A549 (cell line): ENCODE data around the gene IRF6. TPM values are rescaled to one million over a fixed set of nuclear protein-coding genes. Genes with fewer than 3 reads are reported as not detected.

Experiments used
- ATAC-seq, 2 experiments: fragments of 200-7000 bp in 1 of 2; fragments of >200 bp in 1 of 2; cut with Nextera tagmentation in 1 of 2; cut with Tn5 transposase in 1 of 2; 3 replicates each; pipeline versions ENCODE4 v1.8.0 to v1.9.1; 2018 to 2020; ENCODE audit warnings: mild to moderate bottlenecking in 1 of 2, moderate library complexity in 1 of 2
- CTCF ChIA-PET: fragments of 300-600 bp; sonication (Branson Sonifier 250); formaldehyde crosslinking; extraction: SDS; loops from one replicate; lab custom pipeline; 2021; ENCODE audit warnings: antibody characterized with exemption, inconsistent platforms; lab: Yijun Ruan, JAX
- POLR2A ChIA-PET: fragments of 350-600 bp; formaldehyde crosslinking; extraction: SDS; loops from one replicate; lab custom pipeline; 2021; ENCODE audit warnings: antibody characterized with exemption, inconsistent platforms; lab: Yijun Ruan, JAX
- DNase-seq, 2 experiments: peaks; one replicate each; pipeline versions ENCODE4 v3.0.0 to v3.0.0-alpha.2; 2011 to 2016; ENCODE audit warnings: low read depth in 1 of 2, low spot score in 1 of 2
- FAIRE-seq: peaks from 2 replicates; lab custom pipeline; 2011; peaks lifted over from hg19 to GRCh38; lab: Jason Lieb, UNC
- H3K27ac ChIP-seq, 2 experiments: fragments of >200 bp; sonication (Bioruptor Twin); formaldehyde crosslinking; 3 replicates each; pipeline ENCODE4 v1.5.1; 2016 to 2017
- H3K4me1 ChIP-seq: fragments of >200 bp; sonication (Bioruptor Twin); formaldehyde crosslinking; 3 replicates; pipeline ENCODE4 v1.6.1; 2016
- H3K4me2 ChIP-seq: fragments of >200 bp; sonication (Bioruptor Twin); formaldehyde crosslinking; 3 replicates; pipeline ENCODE4 v1.6.1; 2016
- H3K4me3 ChIP-seq: fragments of >200 bp; sonication (Bioruptor Twin); formaldehyde crosslinking; 3 replicates; pipeline ENCODE4 v1.5.1; 2016
- H3K9me3 ChIP-seq: fragments of >200 bp; sonication (Bioruptor Twin); formaldehyde crosslinking; 3 replicates; pipeline ENCODE4 v1.6.1; 2016
- CBX2 ChIP-seq: fragments of 200-600 bp; sonication (generic); IDR thresholded peaks from 2 replicates; pipeline ENCODE4 v1.6.1; 2016; ENCODE audit warnings: low read depth, mild to moderate bottlenecking, borderline replicate concordance
- CEBPB ChIP-seq, 2 experiments: fragments of >200 bp in 1 of 2; sonication (Bioruptor Twin) in 1 of 2; formaldehyde crosslinking in 1 of 2; IDR thresholded peaks; 2 replicates each; pipeline ENCODE4 v1.6.1; 2012 to 2016
- CHD2 ChIP-seq: fragments of 150-350 bp; IDR thresholded peaks from 2 replicates; pipeline ENCODE4 v1.6.1; 2014; ENCODE audit warnings: low read length; ENCODE audit not compliant: partially characterized antibody
- E2F6 ChIP-seq: IDR thresholded peaks from 2 replicates; pipeline ENCODE4 v1.6.1; 2012; ENCODE audit warnings: low read depth, borderline replicate concordance
- EHMT2 ChIP-seq: fragments of 200-600 bp; sonication (generic); IDR thresholded peaks from 2 replicates; pipeline ENCODE4 v1.6.1; 2016; ENCODE audit warnings: antibody characterized with exemption, low read depth, mild to moderate bottlenecking, moderate library complexity
- EP300 ChIP-seq, 2 experiments: fragments of >200 bp; sonication (Bioruptor Twin); formaldehyde crosslinking; IDR thresholded peaks; 2 replicates in 1 of 2; 3 replicates in 1 of 2; pipeline ENCODE4 v1.6.1; 2016 to 2017
- FOSL2 ChIP-seq, 2 experiments: fragments of 450-650 bp in 1 of 2; fragments of >200 bp in 1 of 2; sonication (Bioruptor Twin) in 1 of 2; formaldehyde crosslinking; IDR thresholded peaks; 2 replicates each; pipeline versions ENCODE4 v1.5.0 to v1.6.1; 2016 to 2020; ENCODE audit warnings: mild to moderate bottlenecking in 1 of 2, moderate library complexity in 1 of 2
- NFE2L2 ChIP-seq: fragments of 150-350 bp; conservative IDR thresholded peaks from 2 replicates; pipeline ENCODE4 v1.6.1; 2014; ENCODE audit warnings: low read length
- PBX3 ChIP-seq: IDR thresholded peaks from 2 replicates; pipeline ENCODE4 v1.6.1; 2012
- RFX5 ChIP-seq: fragments of 450-650 bp; IDR thresholded peaks from 2 replicates; pipeline ENCODE4 v1.7.1; 2014; ENCODE audit warnings: antibody characterized with exemption, mild to moderate bottlenecking, moderate library complexity
- RNF2 ChIP-seq: fragments of 200-600 bp; sonication (generic); IDR thresholded peaks from 2 replicates; pipeline ENCODE4 v1.6.1; 2016; ENCODE audit warnings: low read depth, mild to moderate bottlenecking, antibody characterized with exemption, moderate library complexity, borderline replicate concordance
- SREBF2 ChIP-seq: fragments of 450-650 bp; IDR thresholded peaks from 2 replicates; pipeline ENCODE4 v1.6.1; 2014; ENCODE audit warnings: mild to moderate bottlenecking, moderate library complexity
- WGBS: methylation state at CpG from one replicate; pipeline ENCODE4 v1.1.6; 2017; ENCODE audit errors: missing lambda C conversion rate; 5-methylcytosine and 5-hydroxymethylcytosine counted together
- polyA plus RNA-seq, 4 experiments: library from polyadenylated mRNA; depleted of rRNA in 3 of 4; stranded (reverse); fragments of >200 nt; fragmentation: RNase III in 1 of 4; extraction: RNeasy Plus Mini Kit Qiagen cat#74134 plus additional on column Dnase treatment in 1 of 4; gene quantifications; 2 replicates in 3 of 4; 3 replicates in 1 of 4; pipeline ENCODE4 v1.2.3, GENCODE V29; 2011 to 2017
- TF ChIP-seq, protein P1 (sequence below): IDR thresholded peaks from 2 replicates; pipeline ENCODE4 v1.6.1; 2012
- TF ChIP-seq, protein P2 (sequence below): fragments of 250-450 bp; sonication (Bioruptor Pico); IDR thresholded peaks from 2 replicates; pipeline ENCODE4 v1.5.0; 2020; ENCODE audit warnings: low read depth, mild to moderate bottlenecking, moderate library complexity
- TF ChIP-seq, protein P3 (sequence below): fragments of 250-450 bp; sonication (Bioruptor Pico); IDR thresholded peaks from 2 replicates; pipeline ENCODE4 v1.5.0; 2021; ENCODE audit warnings: mild to moderate bottlenecking, moderate library complexity, borderline replicate concordance

The IRF6 gene
- polyA plus RNA-seq, 2 of the 4 experiments (the other 2 are of a cell fraction): 0.08 to 0.22 TPM

DNA sequence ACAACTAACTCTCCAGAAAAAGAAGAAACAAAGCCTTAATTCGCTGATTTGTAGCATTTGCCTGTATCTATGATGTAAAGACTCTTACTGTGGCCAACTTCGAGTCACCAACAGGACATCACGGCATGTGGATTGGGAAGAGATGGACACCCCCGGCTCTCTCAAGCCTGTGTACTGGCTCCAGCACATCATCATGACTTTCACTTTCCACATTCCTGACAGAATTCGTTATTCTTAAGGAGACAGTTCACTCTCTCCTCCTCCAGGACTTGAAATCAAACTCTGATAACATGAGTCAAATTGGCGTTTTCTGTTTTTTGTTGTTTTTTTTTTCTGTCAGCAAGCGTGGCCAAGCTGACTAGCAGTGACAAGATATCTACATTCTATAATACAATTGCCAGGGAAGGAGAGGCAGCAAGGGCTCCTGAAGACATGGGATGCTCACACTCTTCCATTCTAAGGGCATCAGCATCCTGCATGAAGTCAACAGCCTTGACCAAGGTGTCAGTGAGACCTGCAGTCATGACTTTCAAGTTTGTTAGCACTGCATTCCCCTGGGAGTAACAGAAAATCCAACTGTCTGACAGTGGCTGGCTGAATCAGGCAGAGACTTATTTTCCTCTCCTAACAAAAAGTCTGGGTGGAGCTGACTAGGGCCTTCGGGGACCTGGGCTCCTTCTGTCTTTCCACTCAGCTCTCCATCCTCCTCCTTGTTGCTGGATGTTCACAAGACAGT is 63.4 kb downstream of the IRF6 start:
- no peaks in the 10 kb centered on the region for H3K9me3 ChIP-seq
- ChIA-PET CTCF (interaction anchor here (0.9 to 2.7 kb wide), 2 partner anchors 9 to 14 kb away, joined by 4 to 7 read pairs; no protein-coding TSS in a partner anchor), POLR2A (no interaction called here)
- DNase-seq (no peak), FAIRE-seq (no peak)
- H3K27ac ChIP-seq: no peak overlapping the region
- TF ChIP-seq PBX3: no peak
- no peak for TF ChIP-seq SREBF2
- peak; percentile 20; the same call in 1 of the 2 replicates for TF ChIP-seq NFE2L2
- TF ChIP-seq, all 56 proteins: peak for 1
- no peak overlapping the region for H3K4me3 ChIP-seq
- peak overlapping the region; percentile 12; the same call in 1 of the 3 replicates for H3K4me2 ChIP-seq
- 34% methylated on average over 8 of the region's 8 CpGs for WGBS
- peaks cover 11% of the 10 kb centered on the region; the same call in 1 of the 3 replicates for H3K4me1 ChIP-seq
- no peak for ATAC-seq

DNA sequence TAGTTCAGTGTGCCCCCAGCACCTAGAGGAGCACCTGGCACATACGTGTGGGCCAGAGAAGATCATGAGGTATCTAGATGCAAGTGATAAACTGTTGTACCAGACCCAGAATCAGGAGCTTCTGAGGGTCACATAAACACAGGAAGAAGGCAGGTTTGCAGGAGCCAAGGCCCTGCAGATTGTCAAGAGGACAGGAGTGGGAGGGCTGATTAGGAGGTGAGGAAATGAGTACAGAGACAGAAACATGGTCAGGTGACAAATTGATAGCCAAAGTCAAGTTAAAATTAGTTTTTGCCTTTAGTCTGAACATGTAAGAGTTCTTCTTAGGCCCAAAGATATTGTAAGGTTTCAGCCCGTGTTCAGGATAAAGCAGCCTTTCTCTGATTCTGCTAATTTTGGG is 64.1 kb downstream of the IRF6 start:
- FAIRE-seq: no peak
- Histone ChIP-seq H3K4me2 (0 out of 3 replicates have a peak overlapping the region, but pooled peaks have one; percentile 12), H3K4me3 (no peak overlapping the region), H3K9me3 (no peaks in the 10 kb centered on the region), H3K4me1 (peaks cover 5% of the 10 kb centered on the region; the same call in 1 of the 3 replicates), H3K27ac (no peak overlapping the region)
- no peak for ATAC-seq
- no peak for DNase-seq
- POLR2A ChIA-PET: no interaction called here
- TF ChIP-seq, protein P1, sequence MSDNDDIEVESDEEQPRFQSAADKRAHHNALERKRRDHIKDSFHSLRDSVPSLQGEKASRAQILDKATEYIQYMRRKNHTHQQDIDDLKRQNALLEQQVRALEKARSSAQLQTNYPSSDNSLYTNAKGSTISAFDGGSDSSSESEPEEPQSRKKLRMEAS: no peak
- TF ChIP-seq CHD2: no peak
- CTCF ChIA-PET: no interaction called here
- WGBS: 68% methylated on average over 2 of the region's 2 CpGs

GRCh38 chr1:209741193-209741592 is 64.7 kb downstream of the IRF6 start:
- Histone ChIP-seq H3K27ac (no peak overlapping the region), H3K4me2 (no peak overlapping the region), H3K9me3 (no peaks in the 10 kb centered on the region), H3K4me1 (peaks cover 4% of the 10 kb centered on the region; the same call in 1 of the 3 replicates), H3K4me3 (no peak overlapping the region)
- ChIA-PET CTCF (no interaction called here), POLR2A (no interaction called here)
- FAIRE-seq: no peak
- TF ChIP-seq CBX2 (no peak), RNF2 (no peak)
- TF ChIP-seq, protein P2, sequence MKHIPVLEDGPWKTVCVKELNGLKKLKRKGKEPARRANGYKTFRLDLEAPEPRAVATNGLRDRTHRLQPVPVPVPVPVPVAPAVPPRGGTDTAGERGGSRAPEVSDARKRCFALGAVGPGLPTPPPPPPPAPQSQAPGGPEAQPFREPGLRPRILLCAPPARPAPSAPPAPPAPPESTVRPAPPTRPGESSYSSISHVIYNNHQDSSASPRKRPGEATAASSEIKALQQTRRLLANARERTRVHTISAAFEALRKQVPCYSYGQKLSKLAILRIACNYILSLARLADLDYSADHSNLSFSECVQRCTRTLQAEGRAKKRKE (CRISPR knock-in tag): no peak
- 82% methylated on average over 3 of the region's 3 CpGs for WGBS
- no peak for ATAC-seq
- DNase-seq: no peak

DNA sequence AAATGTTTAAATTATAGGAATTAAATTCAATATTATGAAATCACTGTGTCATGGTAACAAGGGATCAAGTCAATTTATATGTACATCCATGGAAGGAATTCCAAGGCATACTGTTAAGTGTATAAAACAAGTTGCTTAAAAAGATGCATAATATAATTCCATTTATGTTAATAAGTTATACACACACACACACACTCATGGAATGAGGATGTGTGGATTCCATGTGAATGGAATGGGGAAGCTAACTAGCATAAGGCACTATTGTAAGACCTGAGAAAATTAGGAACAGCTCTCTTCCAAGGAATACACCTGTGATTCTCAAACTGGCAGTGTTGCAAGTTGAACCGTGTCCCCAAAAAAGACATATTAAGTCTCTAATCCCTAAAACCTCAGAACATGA is 67.7 kb downstream of the IRF6 start:
- ChIA-PET POLR2A (no interaction called here), CTCF (interaction anchor here (1.4 kb wide), 1 partner anchor 169 kb away, joined by 5 read pairs; no protein-coding TSS in a partner anchor)
- H3K4me1 ChIP-seq: peaks cover 4% of the 10 kb centered on the region; the same call in 1 of the 3 replicates
- H3K4me3 ChIP-seq: no peak overlapping the region
- no peak overlapping the region for H3K27ac ChIP-seq
- no peaks in the 10 kb centered on the region for H3K9me3 ChIP-seq
- no peak overlapping the region for H3K4me2 ChIP-seq
- DNase-seq: no peak
- ATAC-seq: no peak
- TF ChIP-seq E2F6 (no peak), FOSL2 (IDR thresholded peaks at IDR 0.05) (no peak), FOSL2 (CRISPR knock-in tag; IDR thresholded peaks at IDR 0.05) (no peak)
- WGBS: 42% methylated on average over 1 of the region's 1 CpG
- FAIRE-seq: no peak

GRCh38 chr1:209737118-209737505 is 68.8 kb downstream of the IRF6 start:
- Histone ChIP-seq H3K4me1 (no peaks in the 10 kb centered on the region), H3K4me2 (no peak overlapping the region), H3K4me3 (no peak overlapping the region), H3K9me3 (no peaks in the 10 kb centered on the region), H3K27ac (no peak overlapping the region)
- no peak for DNase-seq
- ChIA-PET POLR2A (no interaction called here), CTCF (interaction anchor here (1.3 to 4.6 kb wide), 4 partner anchors 9 to 167 kb away, joined by 3 to 21 read pairs (median 4); no protein-coding TSS in a partner anchor)
- ATAC-seq: no peak
- FAIRE-seq: no peak
- WGBS: 8% methylated on average over 5 of the region's 5 CpGs
- no peak for TF ChIP-seq EP300 (IDR thresholded peaks at IDR 0.05)
- no peak for TF ChIP-seq RFX5
- TF ChIP-seq, protein P1: no peak
- no peak for TF ChIP-seq EHMT2
- no peak for TF ChIP-seq CEBPB (IDR thresholded peaks at IDR 0.05)
- no peak for TF ChIP-seq RNF2
- TF ChIP-seq, protein P3, sequence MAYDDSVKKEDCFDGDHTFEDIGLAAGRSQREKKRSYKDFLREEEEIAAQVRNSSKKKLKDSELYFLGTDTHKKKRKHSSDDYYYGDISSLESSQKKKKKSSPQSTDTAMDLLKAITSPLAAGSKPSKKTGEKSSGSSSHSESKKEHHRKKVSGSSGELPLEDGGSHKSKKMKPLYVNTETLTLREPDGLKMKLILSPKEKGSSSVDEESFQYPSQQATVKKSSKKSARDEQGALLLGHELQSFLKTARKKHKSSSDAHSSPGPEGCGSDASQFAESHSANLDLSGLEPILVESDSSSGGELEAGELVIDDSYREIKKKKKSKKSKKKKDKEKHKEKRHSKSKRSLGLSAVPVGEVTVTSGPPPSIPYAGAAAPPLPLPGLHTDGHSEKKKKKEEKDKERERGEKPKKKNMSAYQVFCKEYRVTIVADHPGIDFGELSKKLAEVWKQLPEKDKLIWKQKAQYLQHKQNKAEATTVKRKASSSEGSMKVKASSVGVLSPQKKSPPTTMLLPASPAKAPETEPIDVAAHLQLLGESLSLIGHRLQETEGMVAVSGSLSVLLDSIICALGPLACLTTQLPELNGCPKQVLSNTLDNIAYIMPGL (CRISPR knock-in tag): no peak
